Non-pigmented ciliary epithelial cell (primary cell): Measurements from ENCODE around the gene LKAAEAR1.
"Not testable (repeated sequence)": the region's sequence is repeated elsewhere in the genome, so short reads cannot be mapped to it uniquely, and the experiment has no call there.

Experiments
- DNase-seq: peaks from one replicate; pipeline ENCODE4 v3.0.0-alpha.2; 2010; ENCODE audit warnings: low read depth

Gene LKAAEAR1, protein sequence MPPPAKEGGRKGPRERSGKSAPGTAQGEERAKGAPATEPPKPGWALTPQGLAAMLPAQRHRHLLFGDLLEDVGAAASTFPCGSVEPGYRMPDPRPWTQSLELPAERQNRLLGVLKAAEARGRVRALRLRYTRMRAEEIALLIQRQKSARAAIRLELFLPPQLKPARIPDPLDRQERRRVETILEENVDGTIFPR

DNA sequence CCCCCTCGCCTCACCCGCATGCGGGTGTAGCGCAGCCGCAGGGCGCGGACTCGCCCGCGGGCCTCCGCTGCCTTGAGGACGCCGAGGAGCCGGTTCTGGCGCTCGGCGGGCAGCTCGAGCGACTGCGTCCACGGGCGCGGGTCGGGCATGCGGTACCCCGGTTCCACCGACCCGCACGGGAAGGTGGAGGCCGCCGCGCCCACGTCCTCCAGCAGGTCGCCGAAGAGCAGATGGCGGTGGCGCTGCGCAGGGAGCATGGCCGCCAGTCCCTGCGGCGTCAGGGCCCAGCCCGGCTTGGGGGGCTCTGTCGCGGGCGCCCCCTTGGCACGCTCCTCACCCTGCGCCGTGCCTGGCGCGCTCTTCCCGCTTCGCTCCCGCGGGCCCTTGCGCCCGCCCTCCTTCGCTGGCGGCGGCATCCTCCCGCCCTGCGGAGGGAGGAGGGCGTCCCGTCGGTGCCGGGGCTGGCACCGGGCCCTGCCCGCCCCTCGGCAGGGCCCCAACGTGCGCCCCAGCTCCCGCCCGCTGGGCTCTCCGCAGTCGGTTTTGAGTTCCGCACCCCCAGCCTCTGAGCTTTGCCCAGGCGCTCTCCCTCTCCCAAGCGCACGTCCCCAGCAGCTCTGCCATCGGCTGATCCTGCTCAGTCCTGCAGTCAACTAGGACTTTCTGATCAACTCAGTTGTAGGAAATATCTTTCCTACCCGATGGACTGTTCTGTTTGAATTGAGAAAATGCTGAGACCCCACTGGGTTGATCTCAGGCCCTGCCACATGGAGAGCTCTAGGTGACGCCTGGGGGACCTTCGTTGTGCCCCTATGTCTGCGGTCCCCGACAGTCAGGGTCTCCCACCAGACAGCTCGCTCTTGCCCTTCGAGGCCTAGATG, at the start of gene LKAAEAR1:
TSS of gene LKAAEAR1 (minus strand) at position 595 of the 881 bp plus-strand sequence. CDS start at position 416, 179 bp downstream.
- DNase-seq = no peak

DNA sequence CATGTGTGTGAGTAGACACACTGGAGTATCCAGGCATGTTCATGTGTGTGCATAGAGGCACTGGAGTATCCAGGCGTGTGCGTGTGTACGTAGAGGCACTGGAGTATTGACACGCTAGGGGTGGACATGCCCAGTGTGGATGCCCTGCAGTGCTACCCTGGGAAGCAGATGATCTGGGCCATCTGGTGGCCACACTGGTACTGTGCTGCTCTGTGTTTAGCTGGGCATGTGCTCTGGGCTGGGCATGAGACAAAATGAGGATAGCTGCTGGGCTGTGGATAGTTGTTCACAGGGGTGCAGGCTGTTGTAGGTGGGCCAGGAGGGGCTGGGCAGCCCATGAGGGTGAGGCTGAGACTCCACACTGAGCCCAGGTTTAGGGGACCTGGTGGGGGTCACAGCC, 47.2 kb upstream of the LKAAEAR1 start:
- no peak for DNase-seq

DNA sequence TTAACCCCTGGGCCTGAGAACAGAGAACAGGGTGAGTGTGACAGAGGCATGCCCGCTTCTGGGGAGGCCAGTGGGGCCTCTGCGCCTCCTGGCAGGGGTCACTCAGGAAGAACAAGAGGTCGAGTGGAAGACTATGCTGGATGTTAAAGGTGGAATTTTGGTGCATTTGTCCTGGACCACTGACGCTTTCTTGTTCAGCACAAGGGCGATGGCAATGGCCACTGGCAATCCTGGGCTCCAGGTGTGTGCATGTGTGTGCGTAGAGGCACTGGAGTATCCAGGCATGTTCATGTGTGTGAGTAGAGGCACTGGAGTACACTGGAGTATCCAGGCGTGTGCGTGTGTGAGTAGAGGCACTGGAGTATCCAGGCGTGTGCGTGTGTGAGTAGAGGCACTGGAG, 46.7 kb upstream of the LKAAEAR1 start:
- DNase-seq = no peak

DNA sequence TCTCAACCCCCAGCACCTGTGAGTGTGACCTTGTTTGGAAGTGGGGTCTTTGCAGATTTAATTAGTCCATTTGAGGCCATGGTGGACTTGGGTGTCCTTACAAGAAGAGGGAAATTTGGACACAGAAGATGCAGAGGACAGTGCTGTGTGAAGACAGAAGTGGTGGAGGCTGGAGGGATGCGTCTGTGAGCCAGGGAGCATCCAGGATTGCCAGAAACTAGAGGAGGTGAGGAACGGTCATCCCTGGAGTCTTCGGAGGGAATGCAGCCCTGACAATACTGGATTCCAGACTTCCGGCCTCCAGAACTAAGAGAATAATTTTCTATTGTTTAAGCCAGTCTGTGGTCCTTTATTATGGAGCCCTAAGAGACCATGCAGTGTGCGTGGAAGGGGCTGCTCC, 46.1 kb upstream of the LKAAEAR1 start:
- DNase-seq = no peak

DNA sequence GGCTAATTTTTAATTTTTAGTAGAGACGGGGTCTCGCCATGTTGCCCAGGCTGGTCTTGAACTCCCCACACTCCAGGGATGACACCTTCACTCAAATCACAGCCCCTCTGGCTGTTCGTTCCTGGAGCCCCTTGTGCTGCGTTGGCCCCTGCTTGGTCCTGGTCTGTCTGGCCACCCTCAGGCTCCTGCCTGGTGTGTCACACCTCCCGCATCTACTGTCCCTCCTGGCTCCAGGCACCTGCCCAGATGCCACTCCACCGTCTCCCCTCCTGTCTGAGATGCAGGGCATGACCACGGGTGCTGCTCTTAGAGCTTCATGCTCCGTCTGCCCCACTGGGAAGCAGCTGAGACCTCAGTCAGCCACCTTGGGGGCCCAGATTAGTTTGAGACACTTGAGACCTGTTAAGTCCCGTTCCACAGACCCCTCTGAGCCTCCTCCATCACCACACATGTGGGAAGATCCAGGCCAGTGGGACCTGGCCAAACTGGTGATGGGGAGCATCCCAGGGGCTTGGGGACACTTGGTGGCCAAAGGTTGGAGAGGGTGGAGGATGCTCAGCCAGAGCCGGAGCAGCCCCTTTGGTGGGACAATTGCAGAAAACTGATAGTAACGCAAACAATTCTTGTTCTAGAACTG, 45.1 kb upstream of the LKAAEAR1 start:
- no peak for DNase-seq

DNA sequence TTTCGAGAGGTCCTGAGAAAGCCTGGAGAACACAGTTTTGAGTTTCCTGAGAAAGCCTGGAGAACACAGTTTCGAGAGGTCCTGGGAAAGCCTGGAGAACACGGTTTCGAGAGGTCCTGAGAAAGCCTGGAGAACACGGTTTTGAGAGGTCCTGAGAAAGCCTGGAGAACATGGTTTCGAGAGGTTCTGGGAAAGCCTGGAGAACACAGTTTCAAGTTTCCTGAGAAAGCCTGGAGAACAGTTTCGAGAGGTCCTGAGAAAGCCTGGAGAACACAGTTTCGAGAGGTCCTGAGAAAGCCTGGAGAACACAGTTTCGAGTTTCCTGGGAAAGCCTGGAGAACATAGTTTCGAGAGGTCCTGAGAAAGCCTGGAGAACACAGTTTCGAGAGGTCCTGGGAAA, 39.3 kb upstream of the LKAAEAR1 start:
- not testable (repeated sequence) for DNase-seq

DNA sequence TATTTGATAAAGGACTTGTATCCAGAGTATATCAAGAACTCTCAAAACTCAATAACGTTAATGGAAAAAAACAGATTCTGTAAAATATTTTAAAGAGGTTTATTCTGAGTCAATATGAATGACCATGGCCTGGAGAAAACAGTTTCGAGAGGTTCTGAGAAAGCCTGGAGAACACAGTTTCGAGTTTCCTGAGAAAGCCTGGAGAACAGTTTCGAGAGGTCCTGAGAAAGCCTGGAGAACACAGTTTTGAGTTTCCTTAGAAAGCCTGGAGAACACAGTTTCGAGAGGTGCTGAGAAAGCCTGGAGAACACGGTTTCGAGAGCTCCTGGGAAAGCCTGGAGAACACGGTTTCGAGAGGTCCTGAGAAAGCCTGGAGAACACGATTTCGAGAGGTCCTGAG, 38.7 kb upstream of the LKAAEAR1 start:
- DNase-seq = not testable (repeated sequence)

DNA sequence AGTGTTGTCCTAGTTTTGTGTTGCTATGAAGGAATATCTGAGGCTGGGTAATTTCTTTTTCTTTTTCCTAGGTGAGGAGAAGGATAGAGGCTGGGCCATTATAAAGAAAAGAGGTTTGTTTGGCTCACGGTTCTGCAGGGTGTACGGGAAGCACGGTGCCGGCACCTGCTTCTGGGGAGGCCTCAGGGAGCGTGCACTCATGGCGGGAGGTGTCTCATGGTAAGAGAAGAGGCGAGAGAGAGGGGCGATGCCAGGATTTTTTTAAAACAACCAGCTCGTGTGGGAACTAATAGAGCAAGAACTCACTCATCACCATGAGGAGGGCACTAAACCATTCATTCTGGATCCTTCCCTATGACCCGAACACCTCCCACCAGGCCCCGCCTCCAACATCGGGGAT, 37.4 kb upstream of the LKAAEAR1 start:
- DNase-seq = no peak

DNA sequence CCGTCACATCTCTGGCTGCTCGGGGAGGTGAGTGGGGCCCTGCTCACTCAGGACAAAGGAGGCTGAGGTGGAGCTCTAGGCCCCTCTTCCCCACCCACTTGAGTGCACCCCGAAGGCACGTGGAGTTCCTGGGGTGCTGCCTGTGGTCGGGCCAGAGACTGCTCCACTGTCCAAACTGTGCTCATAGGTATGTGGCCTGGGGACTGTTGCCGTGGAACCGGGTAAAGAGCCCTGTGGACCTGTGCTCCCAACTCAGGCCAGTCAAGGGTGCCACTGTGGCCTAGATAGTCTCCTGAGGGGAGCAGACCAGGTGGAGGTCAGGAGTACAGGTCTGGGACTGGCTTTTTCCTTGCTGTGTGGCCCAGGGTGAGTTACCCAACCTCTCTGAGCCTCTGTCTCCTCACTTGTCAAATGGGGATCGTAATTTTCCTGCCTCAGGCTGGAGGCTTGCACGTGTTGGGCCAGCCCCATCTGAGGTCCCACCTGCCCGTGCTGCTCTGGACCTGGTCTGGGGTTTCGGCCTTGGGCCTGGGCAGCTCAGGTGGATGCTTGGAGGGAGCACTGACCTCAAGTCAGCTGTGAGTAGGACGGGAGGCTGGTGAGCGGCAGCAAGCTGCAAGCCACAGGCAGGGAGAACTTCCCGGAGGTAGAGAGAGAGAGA, 35.6 kb upstream of the LKAAEAR1 start:
- DNase-seq = no peak

DNA sequence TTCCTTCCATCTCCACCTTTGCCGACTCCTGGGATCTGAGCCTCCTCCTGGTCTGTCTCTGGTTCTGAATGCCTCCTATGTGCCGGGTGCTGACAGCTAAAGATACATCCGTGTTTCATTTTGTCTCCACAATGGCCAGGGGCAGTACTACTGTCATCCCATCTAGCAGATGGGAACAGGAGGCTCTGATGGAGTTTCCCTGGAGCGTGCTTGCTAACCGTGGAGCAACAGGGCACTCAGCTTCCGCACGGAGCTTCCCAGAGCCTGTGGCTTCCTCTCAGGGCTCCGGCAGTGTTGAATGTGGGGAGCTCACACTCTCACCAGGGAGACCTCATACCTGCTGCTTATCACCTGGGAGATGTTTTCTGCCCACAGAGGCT, 35.1 kb upstream of the LKAAEAR1 start:
- DNase-seq = no peak

DNA sequence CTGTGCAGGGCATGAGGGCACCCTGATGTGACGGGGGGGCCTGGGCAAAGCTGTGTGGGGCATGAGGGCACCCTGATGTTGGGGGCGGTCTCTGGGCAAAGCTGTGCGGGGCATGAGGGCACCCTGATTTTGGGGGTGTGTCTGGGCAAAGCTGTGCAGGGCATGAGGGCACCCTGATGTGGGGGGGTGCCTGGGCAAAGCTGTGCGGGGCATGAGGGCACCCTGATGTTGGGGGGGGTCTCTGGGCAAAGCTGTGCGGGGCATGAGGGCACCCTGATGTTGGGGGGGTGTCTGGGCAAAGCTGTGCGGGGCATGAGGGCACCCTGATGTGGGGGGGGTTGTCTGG, 33.2 kb upstream of the LKAAEAR1 start:
- not testable (repeated sequence) for DNase-seq

DNA sequence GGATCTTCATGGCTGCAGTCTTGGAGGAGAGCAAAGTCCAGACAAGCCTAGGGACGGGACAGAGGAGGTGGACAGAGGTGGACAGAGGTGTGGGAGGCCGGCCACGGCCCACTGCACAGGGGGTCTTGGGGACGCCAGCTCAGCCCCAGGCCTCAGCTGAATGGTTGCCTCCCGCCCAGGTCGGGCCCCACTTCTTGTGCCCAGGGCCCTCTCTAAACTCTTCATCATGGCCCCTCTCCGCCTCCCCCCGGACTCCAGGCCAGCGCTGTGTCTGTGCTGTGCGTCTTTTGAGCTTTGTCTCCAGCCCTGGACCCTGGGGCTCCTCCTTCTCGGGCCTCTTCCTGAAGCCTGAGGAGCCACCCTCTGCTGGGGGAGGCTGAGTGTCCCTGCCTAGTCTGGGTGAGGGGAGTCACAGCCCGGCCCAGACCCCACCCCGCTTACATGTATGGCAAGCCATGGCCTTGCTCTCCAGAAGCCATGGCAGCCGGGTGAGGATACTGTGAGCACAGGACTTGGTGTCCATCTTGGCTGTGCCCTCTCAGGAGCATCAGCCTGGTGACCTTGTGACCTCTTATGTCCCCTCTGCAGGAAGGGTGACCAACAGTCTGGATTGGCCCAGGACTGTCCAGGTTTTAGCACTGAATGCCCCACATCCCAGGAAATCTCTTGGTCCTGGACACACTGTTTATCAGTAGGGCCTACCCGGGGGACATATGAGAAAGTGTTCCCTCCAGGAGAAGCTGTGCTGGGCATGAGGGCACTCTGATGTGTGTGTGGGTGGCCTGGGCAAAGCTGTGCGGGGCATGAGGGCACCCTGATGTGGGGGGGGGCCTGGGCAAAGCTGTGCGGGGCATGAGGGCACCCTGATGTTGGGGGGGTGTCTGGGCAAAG, 32.6 kb upstream of the LKAAEAR1 start:
- DNase-seq = no peak

DNA sequence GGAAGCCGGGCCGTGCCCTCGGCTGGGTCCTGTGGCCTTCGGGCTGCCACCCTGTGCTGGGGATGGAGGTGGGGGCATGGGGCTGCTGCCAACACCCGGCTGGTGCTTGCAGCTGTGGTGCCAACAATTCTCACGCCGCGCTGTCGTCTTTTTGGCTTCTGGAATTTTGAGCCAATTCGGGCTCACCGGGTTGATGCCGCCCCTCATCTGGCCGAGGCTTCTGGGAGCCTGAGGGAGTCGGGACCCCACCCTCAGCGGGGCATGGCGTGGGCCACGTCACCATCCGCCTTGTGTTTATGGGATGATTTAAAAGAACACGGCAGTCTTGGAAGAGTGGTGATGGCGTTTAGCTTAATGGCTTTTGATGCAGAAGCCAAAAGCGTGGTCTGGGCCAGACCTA, 31.8 kb upstream of the LKAAEAR1 start:
- DNase-seq = no peak

DNA sequence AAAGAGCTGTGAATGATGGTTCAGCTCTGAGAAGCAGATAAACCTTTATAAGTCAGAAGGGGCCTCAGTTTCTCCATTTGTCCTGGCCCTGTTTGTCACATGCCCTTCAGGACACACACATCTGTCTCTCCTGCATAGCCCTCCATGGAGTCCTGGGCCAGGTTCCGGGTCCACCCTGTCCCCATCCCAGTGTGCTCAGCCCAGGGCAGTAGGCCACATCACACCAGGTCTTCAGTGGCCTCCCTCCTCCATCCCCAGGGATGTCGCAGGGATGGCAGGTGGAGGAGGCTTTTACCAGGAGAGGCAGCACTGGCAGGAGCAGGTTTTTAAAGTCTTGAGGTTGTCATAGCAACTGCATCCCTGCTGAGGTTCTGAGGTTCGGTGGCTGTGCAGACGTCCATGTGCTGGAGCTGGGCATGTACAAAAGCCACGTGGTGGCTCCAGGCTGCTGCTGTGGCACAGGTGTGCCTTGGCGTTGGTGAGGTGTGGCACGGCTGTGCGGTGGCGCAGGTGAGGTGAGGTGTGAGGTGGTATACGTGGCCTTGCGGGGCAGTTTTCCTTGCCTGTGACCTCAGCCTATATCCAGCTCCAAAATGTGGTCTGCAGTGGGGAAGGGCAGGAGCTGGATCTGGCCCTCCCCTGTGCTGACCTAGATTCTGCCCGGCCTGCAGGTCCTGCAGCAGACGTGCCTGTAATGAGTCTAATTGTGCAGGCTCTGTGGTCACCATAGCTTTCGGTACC, 31.1 kb upstream of the LKAAEAR1 start:
- DNase-seq = no peak

DNA sequence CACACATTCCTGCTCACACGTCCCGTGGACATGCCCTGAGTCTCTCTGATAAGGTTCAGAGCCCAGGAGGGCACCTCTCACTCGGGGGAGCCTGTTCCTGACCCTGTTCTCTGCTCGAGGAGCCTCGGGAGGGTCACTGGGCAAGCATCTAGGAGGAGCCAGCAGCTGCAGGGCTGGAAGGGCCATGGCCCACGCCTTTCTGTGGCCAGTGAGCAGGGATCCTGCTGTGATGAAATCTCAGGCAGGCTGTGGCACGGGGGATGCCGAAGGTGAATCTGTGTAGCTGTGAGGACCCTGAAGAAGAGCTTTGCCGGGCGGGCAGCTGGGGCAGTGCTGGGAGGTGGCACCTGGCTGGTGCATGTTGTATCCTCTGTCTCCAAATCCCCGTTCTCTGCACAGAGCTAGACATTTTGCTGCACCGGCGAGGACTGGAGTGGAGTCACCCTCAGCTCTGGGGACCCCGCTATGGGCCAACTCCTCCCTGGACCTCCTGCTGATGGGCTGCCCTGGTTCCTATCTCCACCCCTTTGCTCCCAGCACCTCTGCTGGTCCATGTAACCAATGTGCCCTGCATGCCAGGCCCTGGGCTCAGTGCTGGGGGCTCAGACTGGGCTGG, 30.3 kb upstream of the LKAAEAR1 start:
- DNase-seq = no peak

DNA sequence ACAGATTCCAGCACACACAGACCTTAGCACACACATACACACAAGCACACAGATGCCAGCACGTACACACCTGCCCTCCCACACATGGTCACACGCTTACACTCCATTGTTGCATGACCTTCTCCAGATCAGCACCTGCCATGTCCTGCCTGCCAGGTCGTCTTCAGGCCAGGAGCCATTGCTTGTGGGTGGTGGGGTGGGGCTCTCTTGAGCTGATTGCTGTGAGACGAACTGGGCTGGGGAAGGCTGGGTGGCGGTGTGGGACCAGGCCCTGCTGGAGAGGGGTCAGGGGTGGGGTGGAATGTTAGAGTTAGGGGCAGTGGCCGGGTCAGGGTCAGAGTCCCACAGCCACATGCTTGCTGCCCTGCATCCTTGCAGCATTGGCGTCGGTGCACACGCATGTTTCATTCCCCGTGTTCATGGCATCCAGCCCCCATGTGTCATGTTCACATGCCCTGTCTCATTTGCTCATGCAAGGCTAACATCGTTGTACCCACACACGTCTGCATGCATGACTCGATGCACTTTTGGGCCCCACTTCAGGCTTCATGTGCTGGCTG, 29.7 kb upstream of the LKAAEAR1 start:
- no peak for DNase-seq

DNA sequence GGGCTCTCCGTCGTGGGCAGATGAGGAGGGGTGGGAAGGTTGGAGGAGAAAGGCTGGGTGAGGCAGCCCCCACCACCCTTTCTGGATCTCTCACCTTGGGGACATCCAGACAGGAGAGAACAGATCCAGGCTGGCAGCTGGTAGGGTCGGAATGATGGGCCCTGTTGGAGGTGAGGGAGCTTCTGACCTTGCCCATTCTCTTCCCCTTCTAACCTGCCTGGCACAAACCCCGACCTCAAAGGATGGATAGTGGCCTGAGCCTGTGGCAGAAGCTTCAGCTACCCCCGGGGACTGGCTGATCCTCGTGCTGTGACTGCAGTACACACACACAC, 29.2 kb upstream of the LKAAEAR1 start:
- no peak for DNase-seq

DNA sequence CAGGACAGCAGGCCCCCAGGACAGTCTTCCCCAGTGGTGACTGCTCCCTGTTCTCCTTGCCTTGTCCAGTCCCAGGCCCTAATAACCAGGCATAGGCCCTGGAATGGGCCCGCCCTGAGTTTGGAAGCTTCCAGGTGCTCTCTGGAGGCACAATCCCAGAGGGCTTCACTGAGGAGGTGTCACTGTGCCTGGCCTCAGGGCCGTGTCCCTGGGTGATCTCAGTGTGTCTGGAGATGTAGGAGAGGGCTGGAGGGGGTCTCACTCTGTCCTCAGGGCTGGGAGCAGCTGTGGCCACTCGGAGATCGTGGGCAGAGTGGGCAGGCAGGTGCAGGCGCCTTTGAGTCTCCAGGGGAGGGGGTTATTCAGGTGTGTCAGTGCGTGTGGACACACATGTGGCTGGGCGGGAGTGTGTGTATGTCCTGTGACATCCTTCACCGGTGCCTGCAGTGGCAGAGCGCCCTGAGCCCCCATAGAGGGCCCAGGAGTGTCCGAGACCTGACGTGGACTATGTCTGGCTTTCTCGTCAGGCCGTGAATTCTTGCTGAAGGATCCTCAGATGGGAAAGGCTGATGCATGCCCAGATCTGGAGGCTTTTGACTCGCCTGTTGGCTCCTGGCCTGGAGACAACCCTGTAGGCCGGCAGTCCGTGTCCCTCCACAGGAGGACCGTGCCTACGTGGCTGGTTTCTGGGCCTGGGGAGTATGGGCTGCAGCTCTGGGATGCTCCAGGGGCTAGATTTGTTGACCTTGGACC, 28.7 kb upstream of the LKAAEAR1 start:
- no peak for DNase-seq

DNA sequence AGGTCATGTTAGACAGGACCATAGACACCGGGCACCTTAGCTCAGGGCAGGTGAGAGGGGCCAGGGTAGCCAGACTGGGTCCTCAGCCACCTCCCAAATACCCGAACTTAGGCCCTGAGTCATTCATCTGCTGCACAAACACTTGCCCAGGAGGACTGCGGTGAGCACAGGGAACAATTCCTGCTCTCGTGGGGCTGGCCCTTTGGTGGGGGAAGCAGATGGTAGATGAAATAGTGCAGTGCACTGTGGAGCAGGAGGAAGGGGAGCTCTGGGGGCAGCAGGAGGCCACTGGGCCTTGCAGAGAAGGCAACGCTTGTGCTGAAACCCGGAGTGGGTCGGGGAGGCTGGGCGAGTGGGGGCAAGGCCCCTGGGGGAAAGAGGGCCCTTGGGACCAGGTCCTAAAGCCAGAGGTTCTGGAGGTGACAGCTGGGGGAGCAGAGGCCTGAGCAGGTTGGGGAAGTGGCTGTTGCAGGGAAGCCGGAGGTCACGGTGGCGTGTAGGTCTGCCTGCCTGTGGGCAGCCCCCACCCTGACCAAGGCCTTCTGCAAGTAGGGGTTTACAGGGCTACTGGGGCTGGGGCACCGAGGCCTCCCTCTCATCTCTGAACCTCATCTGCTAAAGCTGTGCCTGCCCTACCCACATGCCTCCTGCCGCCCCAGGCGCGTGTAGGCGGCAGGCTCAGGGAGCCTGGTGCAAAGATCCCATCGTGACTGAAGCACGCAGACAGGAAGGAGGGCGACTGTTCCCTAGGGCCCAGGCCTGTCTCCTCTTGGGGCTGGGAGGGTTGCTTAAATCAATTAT, 27.8 kb upstream of the LKAAEAR1 start:
- no peak for DNase-seq
